ENCODE data around the gene TPCN1.
A peak's percentile ranks its signal among the peaks of the same experiment; 100 is the strongest.

The TPCN1 gene

GRCh38 chr12:113263431-113263963, 42.2 kb downstream of the TPCN1 start:
- DNase-seq = no peak

GRCh38 chr12:113266106-113266895, 45.0 kb downstream of the TPCN1 start:
- no peak for DNase-seq

GRCh38 chr12:113267621-113268020, 46.4 kb downstream of the TPCN1 start:
- DNase-seq = no peak

- DNase-seq = no peak
Measured at GRCh38 chr12:113268136-113268535, 46.9 kb downstream of the TPCN1 start.

- no peak for DNase-seq
Measured at GRCh38 chr12:113268621-113269020, 47.4 kb downstream of the TPCN1 start.

- DNase-seq = no peak
Measured at GRCh38 chr12:113269257-113269943, 48.1 kb downstream of the TPCN1 start.

- DNase-seq = no peak
Measured at GRCh38 chr12:113270709-113271009, 49.4 kb downstream of the TPCN1 start.

GRCh38 chr12:113271466-113271852, 50.2 kb downstream of the TPCN1 start:
- DNase-seq = no peak

GRCh38 chr12:113271853-113272561, 50.7 kb downstream of the TPCN1 start:
- peak; percentile 79 for DNase-seq

GRCh38 chr12:113273053-113273725, 51.9 kb downstream of the TPCN1 start:
- DNase-seq = peak; percentile 12

- no peak for DNase-seq
Measured at GRCh38 chr12:113274848-113275247, 53.6 kb downstream of the TPCN1 start.

- DNase-seq = no peak
Measured at GRCh38 chr12:113276306-113276705, 55.0 kb downstream of the TPCN1 start.

- DNase-seq = no peak
Measured at GRCh38 chr12:113276946-113277500, 55.8 kb downstream of the TPCN1 start.

GRCh38 chr12:113277511-113277910, 56.2 kb downstream of the TPCN1 start:
- no peak for DNase-seq

GRCh38 chr12:113278141-113278540, 56.9 kb downstream of the TPCN1 start:
- no peak for DNase-seq

- DNase-seq = no peak
Measured at GRCh38 chr12:113278633-113279032, 57.4 kb downstream of the TPCN1 start.

- no peak for DNase-seq
Measured at GRCh38 chr12:113284751-113285150, 63.5 kb downstream of the TPCN1 start.

GRCh38 chr12:113285679-113286610, 64.7 kb downstream of the TPCN1 start:
- no peak for DNase-seq

- DNase-seq = no peak
Measured at GRCh38 chr12:113286712-113287111, 65.4 kb downstream of the TPCN1 start.

- no peak for DNase-seq
Measured at GRCh38 chr12:113287146-113287898, 66.1 kb downstream of the TPCN1 start.

GRCh38 chr12:113287899-113288282, 66.6 kb downstream of the TPCN1 start:
- DNase-seq = no peak
